Heart right ventricle (tissue), 16 donors: ENCODE data around the gene C1orf216. TPM values are rescaled to one million over a fixed set of nuclear protein-coding genes. Genes with fewer than 3 reads are reported as not detected.
"Not testable (repeated sequence)": the region's sequence is repeated elsewhere in the genome, so short reads cannot be mapped to it uniquely, and the experiment has no call there.

Experiments used
- ATAC-seq, 8 donors: fragments of 200-7000 bp; cut with Tn5 transposase; one replicate each; pipeline ENCODE4 v1.9.1; 2020; ENCODE audit warnings: mild to moderate bottlenecking in 8 of 8, moderate library complexity in 8 of 8, moderate number of reproducible peaks in 1 of 8
- DNase-seq, 2 donors: peaks; one replicate each; pipeline ENCODE4 v3.0.0-alpha.2; 2020
- H3K27ac ChIP-seq, 10 donors: fragments of 200-600 bp; sonication (generic) in 2 of 10; one replicate each; pipeline versions ENCODE4 v1.5.0 to v1.8.0; 2020 to 2022; ENCODE audit warnings: mild to moderate bottlenecking in 3 of 10
- H3K27me3 ChIP-seq, 7 donors: fragments of 200-600 bp; one replicate each; pipeline ENCODE4 v1.8.0; 2021 to 2022; ENCODE audit warnings: mild to moderate bottlenecking in 2 of 7
- H3K36me3 ChIP-seq, 9 donors: fragments of 200-600 bp; sonication (generic) in 1 of 9; one replicate each; pipeline versions ENCODE4 v1.5.0 to v1.8.0; 2020 to 2022; ENCODE audit warnings: mild to moderate bottlenecking in 2 of 9
- H3K4me1 ChIP-seq, 9 donors: fragments of 200-600 bp; sonication (generic) in 1 of 9; one replicate each; pipeline versions ENCODE4 v1.5.0 to v1.8.0; 2020 to 2022; ENCODE audit warnings: mild to moderate bottlenecking in 4 of 9
- H3K4me3 ChIP-seq, 10 donors: fragments of 200-600 bp; sonication (generic) in 2 of 10; one replicate each; pipeline versions ENCODE4 v1.5.0 to v1.8.0; 2020 to 2022; ENCODE audit warnings: mild to moderate bottlenecking in 7 of 10, moderate library complexity in 2 of 10
- H3K9me3 ChIP-seq, 11 donors: fragments of 200-600 bp in 10 of 11; sonication (generic) in 2 of 11; one replicate each; pipeline versions ENCODE4 v1.5.0 to v1.8.0; 2013 to 2022; ENCODE audit warnings: mild to moderate bottlenecking in 2 of 11, control low read depth in 1 of 11, moderate library complexity in 1 of 11
- CTCF ChIP-seq, 9 donors: fragments of 200-600 bp; sonication (generic) in 2 of 9; IDR thresholded peaks; one replicate each; pipeline versions ENCODE4 v1.5.0 to v1.8.0; 2021 to 2022; ENCODE audit warnings: antibody characterized with exemption in 9 of 9, mild to moderate bottlenecking in 5 of 9, moderate library complexity in 1 of 9
- WGBS, 2 donors: extraction: QIAGEN DNeasy Blood & Tissue Kit; methylation state at CpG; one replicate each; pipeline ENCODE4 v1.1.7; 2013; ENCODE audit warnings: inconsistent platforms in 1 of 2; 5-methylcytosine and 5-hydroxymethylcytosine counted together
- intact Hi-C, 10 donors: fragments of 100-400 bp; cut with DNase I; formaldehyde crosslinking; loops; one replicate each; pipeline versions ENCODE4 v1.11.1 to v1.14.2; 2022
- polyA plus RNA-seq, 2 donors: library from polyadenylated mRNA; stranded (reverse); fragments of 200-250 nt; gene quantifications; one replicate each; pipeline ENCODE4 v1.2.3, GENCODE V29; 2013
- total RNA-seq, 10 donors: library from RNA; stranded (reverse); fragmentation: NEBNext Ultra II Directional in 3 of 10; extraction: Animal tissue kit (Norgen Biotek cat#: 25700) in 3 of 10; gene quantifications; one replicate each; pipeline versions ENCODE4 v1.2.1 to v1.2.4, GENCODE V29; 2021 to 2023
- donor health status: Arrhythmogenic right ventricular cardiomyopathy.
- donor health status: ischemic (EF 13 %, LVEDD 7.1; RV severe dilation, severe dysfunction).
- donor health status: healthy with polysubstance abuse.
- donor health status: DM: no; HTN: yes; CAD: no.
- donor health status: DM: no; HTN: no; CAD: no.
- donor health status: ischemic (EF 25% LVEDD 6.9; RV normal size, moderate dysfunction).
- donor health status: ischemic (EF 25% LVEDD 5.7; RV mildly dilated, moderate dysfunction).
- donor health status: healthy.
- donor health status: DM: yes; HTN: yes; CAD: no.
- donor health status: Ischemic cardiomyopathy.
- donor health status: ischemic (EF 35%, LVEDD 5.7; RV mildly dilated, moderate dysfunction).
- donor health status: nonischemic (EF 11% LVEDD 7.7; RV severe dilation, severe dysfunction).
- donor health status: DM: yes; HTN: yes; CAD: no.
- donor health status: PGD.
- donor health status: ischemic (EF 29% LVEDD 5.4; RV normal size, mild dysfunction).
- donor health status: nonischemic (EF 23%, LVEDD 6.1; RV moderate dilation, normal function).

Gene C1orf216
- total and polyA plus RNA-seq, 12 donors = 4.6 to 13.3 (median 9.3) TPM

DNA sequence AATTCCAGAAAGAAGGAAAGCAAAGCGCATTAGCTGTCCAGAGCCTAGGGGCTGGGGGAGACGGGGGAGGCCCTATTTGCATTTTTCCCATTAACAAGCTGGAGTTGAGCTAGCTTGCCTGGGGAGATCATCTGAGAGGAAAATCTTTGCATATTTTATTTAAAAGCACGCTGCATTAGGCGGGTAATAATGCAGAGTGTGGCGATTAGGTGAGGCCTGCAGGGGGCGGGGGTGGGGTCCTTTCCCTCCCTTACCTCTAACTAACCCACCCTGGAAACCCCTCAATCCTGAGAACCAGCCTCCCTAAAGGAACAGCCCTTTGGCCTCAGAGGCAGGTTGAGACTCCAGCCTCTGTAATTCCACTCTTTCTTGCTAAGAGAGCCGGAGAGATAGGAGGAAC, 16.2 kb downstream of the C1orf216 start:
- no peaks in the 10 kb centered on the region for H3K9me3 ChIP-seq
- no peak overlapping the region for H3K27ac ChIP-seq
- no peaks in the 10 kb centered on the region for H3K36me3 ChIP-seq
- H3K27me3 ChIP-seq = peaks cover 4 to 92% (median 74%) of the 10 kb centered on the region in 7 donors
- H3K4me1 ChIP-seq = peaks cover 0 to 4% (median 4%) of the 10 kb centered on the region in 9 donors
- ATAC-seq (no peak), DNase-seq (no peak)
- no peak overlapping the region for H3K4me3 ChIP-seq
- TF ChIP-seq CTCF (IDR thresholded peaks at IDR 0.05) = no peak
- intact Hi-C loops = no loop called here
- WGBS, 2 donors = 21 to 24% methylated on average over 7 of the region's 7 CpGs

DNA sequence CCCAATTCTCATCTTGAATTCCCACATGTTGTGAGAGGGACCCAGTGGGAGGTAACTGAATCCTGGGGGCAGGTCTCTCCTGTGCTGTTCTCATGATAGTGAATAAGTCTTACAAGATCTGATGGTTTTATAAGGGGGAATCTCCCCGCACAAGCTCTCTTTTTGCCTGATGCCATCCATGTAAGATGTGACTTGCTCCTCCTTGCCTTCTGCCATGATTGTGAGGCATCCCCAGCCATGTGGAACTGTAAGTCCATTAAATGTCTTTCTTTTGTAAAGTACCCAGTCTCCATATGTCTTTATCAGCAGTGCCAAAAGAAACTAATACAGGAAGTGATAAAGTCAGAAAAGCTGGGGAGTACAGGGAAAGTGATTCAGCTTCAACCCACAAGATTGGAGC, 19.5 kb downstream of the C1orf216 start:
- intact Hi-C loops, H3K4me3 ChIP-seq, ATAC-seq, DNase-seq, H3K4me1 ChIP-seq, H3K36me3 ChIP-seq, H3K9me3 ChIP-seq, H3K27ac ChIP-seq: not testable (repeated sequence)
- peaks cover 0 to 85% (median 69%) of the 10 kb centered on the region in 7 donors for H3K27me3 ChIP-seq
- 92 to 97% methylated on average over 1 of the region's 1 CpG for WGBS, 2 donors

DNA sequence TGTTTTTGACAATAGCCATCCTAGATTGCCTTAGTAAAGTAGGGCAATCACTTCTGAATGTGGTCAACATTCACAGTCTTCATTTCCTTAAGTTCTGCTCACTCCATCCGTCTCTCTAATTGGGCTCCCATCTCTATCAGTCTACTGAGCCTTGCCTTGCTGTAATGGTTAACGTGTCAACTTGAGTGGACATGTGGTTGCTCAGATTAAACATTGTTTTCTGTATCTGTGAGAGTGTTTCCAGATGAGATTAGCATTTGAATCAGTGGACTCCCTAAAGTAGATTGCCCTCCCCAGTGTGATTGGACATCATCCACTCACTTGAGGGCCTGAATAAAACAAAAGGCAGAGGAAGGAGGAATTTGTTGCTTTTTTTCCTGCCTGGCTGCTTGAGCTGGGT, 26.4 kb downstream of the C1orf216 start:
- ATAC-seq (no peak), DNase-seq (no peak)
- 38 to 42% methylated on average over 2 of the region's 2 CpGs for WGBS, 2 donors
- Histone ChIP-seq H3K4me1 (no peaks in the 10 kb centered on the region), H3K4me3 (no peak overlapping the region), H3K27me3 (peaks cover 0 to 45% (median 40%) of the 10 kb centered on the region in 7 donors), H3K27ac (no peak overlapping the region), H3K36me3 (no peaks in the 10 kb centered on the region), H3K9me3 (no peaks in the 10 kb centered on the region)
- no peak for TF ChIP-seq CTCF (IDR thresholded peaks at IDR 0.05)
- intact Hi-C loops = no loop called here

DNA sequence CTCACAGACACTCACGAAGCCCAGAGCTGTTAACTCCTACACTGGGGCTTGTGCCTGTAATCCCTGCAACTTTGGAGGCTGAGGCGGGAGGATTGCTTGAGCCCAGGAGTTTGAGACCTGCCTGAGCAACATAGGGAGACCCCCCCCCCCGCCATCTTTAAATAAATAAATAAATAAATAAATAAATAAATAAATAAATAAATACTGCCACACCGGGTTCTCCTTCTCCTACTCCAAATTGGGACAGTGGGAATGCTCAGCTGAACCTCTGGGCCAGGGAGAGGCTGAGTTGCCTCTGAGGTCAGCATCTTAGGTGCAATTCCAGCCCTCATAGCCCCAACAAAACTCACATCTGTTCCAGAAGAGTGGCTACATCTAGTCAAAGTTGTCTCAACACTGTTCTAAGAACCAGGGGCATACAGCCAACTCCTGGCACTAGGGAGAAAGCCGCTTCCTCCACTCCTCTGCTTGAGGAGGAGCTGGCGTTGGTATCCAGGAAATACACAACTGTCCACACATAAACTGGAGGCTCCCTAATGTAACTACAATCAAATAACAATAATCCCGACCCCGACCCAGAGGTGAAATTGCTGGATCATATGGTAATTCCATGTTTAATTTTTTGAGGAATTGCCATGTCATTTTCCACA, 27.0 kb downstream of the C1orf216 start:
- DNase-seq = no peak
- peaks cover 0 to 45% (median 35%) of the 10 kb centered on the region in 7 donors for H3K27me3 ChIP-seq
- H3K9me3 ChIP-seq = no peaks in the 10 kb centered on the region
- no peak for ATAC-seq
- no peaks in the 10 kb centered on the region for H3K4me1 ChIP-seq
- no peak overlapping the region for H3K4me3 ChIP-seq
- TF ChIP-seq CTCF (IDR thresholded peaks at IDR 0.05) = no peak
- no peaks in the 10 kb centered on the region for H3K36me3 ChIP-seq
- H3K27ac ChIP-seq = no peak overlapping the region
- WGBS, 2 donors = 68 to 74% methylated on average over 8 of the region's 8 CpGs
- intact Hi-C loops = no loop called here

DNA sequence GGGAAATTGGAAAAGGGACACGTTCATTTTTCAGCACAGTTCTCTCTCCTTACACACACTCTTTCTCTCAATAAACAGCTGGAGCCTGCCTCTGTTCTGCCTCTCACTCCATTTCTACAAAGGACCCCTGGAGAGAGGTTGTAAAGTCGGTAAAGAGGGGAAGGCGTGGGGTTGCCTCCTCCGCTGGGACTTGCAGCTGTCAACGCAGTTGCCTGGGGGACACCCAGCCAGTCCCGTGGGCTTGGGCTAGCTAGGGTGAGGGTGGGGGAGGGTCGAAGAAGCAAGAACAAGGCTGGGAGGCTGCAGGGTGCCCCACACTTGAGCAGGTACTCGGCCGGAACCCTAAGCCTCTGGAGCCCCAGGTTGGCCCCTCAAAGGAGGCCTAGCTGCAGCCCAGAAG, 27.6 kb downstream of the C1orf216 start:
- 31 to 33% methylated on average over 9 of the region's 9 CpGs for WGBS, 2 donors

DNA sequence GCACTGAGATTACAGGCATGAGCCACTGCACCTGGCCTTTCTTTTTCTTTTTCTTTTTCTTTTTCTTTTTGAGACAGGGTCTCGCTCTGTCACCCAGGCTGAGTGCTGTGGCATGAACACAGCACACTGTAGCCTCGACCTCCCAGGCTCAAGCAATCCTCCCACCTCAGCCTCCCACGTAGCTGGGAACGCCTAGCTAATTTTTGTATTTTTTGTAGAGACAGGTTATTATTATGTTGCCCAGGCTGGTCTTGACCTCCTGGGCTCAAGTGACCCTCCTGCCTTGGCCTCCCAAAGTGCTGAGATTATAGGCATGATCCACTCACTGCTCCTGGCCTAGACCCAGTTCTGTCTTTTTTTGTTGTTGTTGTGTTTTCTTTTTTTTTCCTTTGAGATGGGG, 28.6 kb downstream of the C1orf216 start:
- ATAC-seq, intact Hi-C loops: not testable (repeated sequence)
- 88 to 95% methylated on average over 4 of the region's 4 CpGs for WGBS, 2 donors

More for the DNA sequence above, 27.6 kb downstream of the C1orf216 start:
- Histone ChIP-seq H3K36me3 (no peaks in the 10 kb centered on the region), H3K27ac (no peak overlapping the region), H3K9me3 (no peaks in the 10 kb centered on the region), H3K4me3 (no peak overlapping the region), H3K4me1 (no peaks in the 10 kb centered on the region), H3K27me3 (peaks cover 0 to 45% (median 31%) of the 10 kb centered on the region in 7 donors)
- ATAC-seq (no peak), DNase-seq (no peak)
- TF ChIP-seq CTCF (IDR thresholded peaks at IDR 0.05) = no peak
- intact Hi-C loops = no loop called here

More for the DNA sequence above, 28.6 kb downstream of the C1orf216 start:
- H3K27me3 ChIP-seq = peaks cover 0 to 50% (median 34%) of the 10 kb centered on the region in 7 donors
- H3K4me3 ChIP-seq, H3K36me3 ChIP-seq, H3K27ac ChIP-seq, H3K4me1 ChIP-seq, DNase-seq, H3K9me3 ChIP-seq: not testable (repeated sequence)
